IMR-90 (cell line): ENCODE measurements around the gene ADCY9. TPM values are rescaled to one million over a fixed set of nuclear protein-coding genes. Genes with fewer than 3 reads are reported as not detected.

Experiments used
- ATAC-seq: fragments of 200-7000 bp; cut with Tn5 transposase; 2 replicates; pipeline ENCODE4 v1.9.1; 2020; ENCODE audit warnings: low read depth, mild to moderate bottlenecking, moderate library complexity
- BruUV-seq: library from RNA; stranded (reverse); fragments of 400-500 nt; replicated peaks from 2 replicates; lab custom pipeline; 2021; lab: Mats Ljungman, UMichigan
- CTCF ChIA-PET: fragments of 300-600 bp; formaldehyde crosslinking; extraction: SDS; loops from one replicate; lab custom pipeline; 2021; ENCODE audit warnings: antibody characterized with exemption; lab: Yijun Ruan, JAX
- POLR2A ChIA-PET: fragments of 300-600 bp; sonication (Branson Sonifier 250); formaldehyde crosslinking; loops from one replicate; lab custom pipeline; 2022; ENCODE audit warnings: antibody characterized with exemption; ENCODE audit not compliant: unreplicated experiment; lab: Charles Lee
- DNase-seq: peaks from one replicate; pipeline ENCODE4 v3.0.0; 2013
- H2AFZ ChIP-seq: replicated peaks from 2 replicates; pipeline ENCODE3; 2013; ENCODE audit warnings: low read length, mild to moderate bottlenecking; ENCODE audit not compliant: poor library complexity
- H2AK5ac ChIP-seq: 2 replicates; pipeline ENCODE4 v1.6.1; 2013; ENCODE audit warnings: low read depth, low read length, inconsistent platforms
- H2AK9ac ChIP-seq: replicated peaks from 2 replicates; pipeline ENCODE3; 2013; ENCODE audit warnings: mild to moderate bottlenecking, low read depth, low read length, moderate library complexity; ENCODE audit not compliant: poor library complexity
- H2BK120ac ChIP-seq: 2 replicates; pipeline ENCODE4 v1.6.1; 2013; ENCODE audit warnings: low read depth, low read length, inconsistent platforms
- H2BK15ac ChIP-seq: 3 replicates; pipeline ENCODE4 v1.6.1; 2013; ENCODE audit warnings: low read depth, low read length, inconsistent platforms
- H2BK20ac ChIP-seq: 2 replicates; pipeline ENCODE4 v1.6.1; 2013; ENCODE audit warnings: low read depth, mild to moderate bottlenecking, inconsistent platforms, low read length, moderate library complexity
- H2BK5ac ChIP-seq: 2 replicates; pipeline ENCODE4 v1.6.1; 2013; ENCODE audit warnings: mild to moderate bottlenecking, low read depth, low read length, inconsistent platforms; ENCODE audit not compliant: poor library complexity, severe bottlenecking
- H3K14ac ChIP-seq: replicated peaks from 2 replicates; pipeline ENCODE4 v1.6.1; 2013; ENCODE audit warnings: low read depth, low read length, inconsistent platforms
- H3K18ac ChIP-seq: 2 replicates; pipeline ENCODE4 v1.6.1; 2013; ENCODE audit warnings: low read depth, low read length, control low read depth
- H3K23ac ChIP-seq: 2 replicates; pipeline ENCODE4 v1.6.1; 2013; ENCODE audit warnings: low read depth, low read length, inconsistent platforms
- H3K27ac ChIP-seq: 2 replicates; pipeline ENCODE4 v1.5.1; 2013; ENCODE audit warnings: mild to moderate bottlenecking, control low read depth, low read length; ENCODE audit not compliant: insufficient read depth
- H3K27me3 ChIP-seq: 2 replicates; pipeline ENCODE4 v1.6.1; 2013; ENCODE audit warnings: low read length; ENCODE audit not compliant: control insufficient read depth, insufficient read depth
- H3K36me3 ChIP-seq: 2 replicates; pipeline ENCODE4 v1.6.1; 2013; ENCODE audit warnings: low read length, mixed read lengths; ENCODE audit not compliant: control insufficient read depth, insufficient read depth
- H3K4ac ChIP-seq: 2 replicates; pipeline ENCODE4 v1.6.1; 2013; ENCODE audit warnings: low read depth, low read length, inconsistent platforms
- H3K4me1 ChIP-seq: 2 replicates; pipeline ENCODE4 v1.6.1; 2013; ENCODE audit warnings: low read length, mixed read lengths; ENCODE audit not compliant: control insufficient read depth, insufficient read depth
- H3K4me2 ChIP-seq: 2 replicates; pipeline ENCODE4 v1.6.1; 2013; ENCODE audit warnings: low read depth, mild to moderate bottlenecking, control low read depth, low read length, moderate library complexity
- H3K4me3 ChIP-seq: 2 replicates; pipeline ENCODE4 v1.5.1; 2013; ENCODE audit warnings: low read depth, mild to moderate bottlenecking, control low read depth, low read length, moderate library complexity; ENCODE audit not compliant: insufficient read depth
- H3K56ac ChIP-seq: 2 replicates; pipeline ENCODE4 v1.6.1; 2013; ENCODE audit warnings: low read length, inconsistent platforms; ENCODE audit not compliant: insufficient read depth; ENCODE audit errors: extremely low read depth
- H3K79me1 ChIP-seq, 2 experiments: 2 replicates each; pipeline ENCODE4 v1.6.1; 2013; ENCODE audit warnings: low read length in 2 of 2, inconsistent platforms in 1 of 2, low read depth in 1 of 2
- H3K9ac ChIP-seq: 2 replicates; pipeline ENCODE4 v1.6.1; 2013; ENCODE audit warnings: low read depth, low read length, control low read depth
- H3K9me1 ChIP-seq: 2 replicates; pipeline ENCODE4 v1.6.1; 2013; ENCODE audit warnings: low read length, inconsistent platforms; ENCODE audit not compliant: insufficient read depth
- H3K9me3 ChIP-seq: 2 replicates; pipeline ENCODE4 v1.6.1; 2013; ENCODE audit warnings: low read length; ENCODE audit not compliant: control insufficient read depth, insufficient read depth
- H4K20me1 ChIP-seq: 2 replicates; pipeline ENCODE4 v1.6.1; 2013; ENCODE audit warnings: low read length, inconsistent platforms; ENCODE audit not compliant: insufficient read depth
- H4K5ac ChIP-seq: 2 replicates; pipeline ENCODE4 v1.6.1; 2013; ENCODE audit warnings: mild to moderate bottlenecking, low read depth, low read length, control low read depth
- H4K8ac ChIP-seq, 2 experiments: 2 replicates each; pipeline ENCODE4 v1.6.1; 2013; ENCODE audit warnings: low read depth in 2 of 2, low read length in 2 of 2, control low read depth in 1 of 2, inconsistent platforms in 1 of 2
- H4K91ac ChIP-seq: 2 replicates; pipeline ENCODE4 v1.6.1; 2013; ENCODE audit warnings: low read depth, low read length, inconsistent platforms; ENCODE audit not compliant: insufficient read depth
- CTCF ChIP-seq: conservative IDR thresholded peaks from 2 replicates; pipeline ENCODE4 v1.5.1; 2012; ENCODE audit warnings: mild to moderate bottlenecking, low read depth, low read length, improper control_type of control experiment
- MAFK ChIP-seq: IDR thresholded peaks from 2 replicates; pipeline ENCODE4 v1.6.1; 2012; ENCODE audit warnings: low read depth, low read length, improper control_type of control experiment
- MAZ ChIP-seq: IDR thresholded peaks from 2 replicates; pipeline ENCODE4 v1.6.1; 2012; ENCODE audit warnings: low read depth, mild to moderate bottlenecking, low read length, improper control_type of control experiment, moderate library complexity, borderline replicate concordance
- NFE2L2 ChIP-seq: fragments of 150-350 bp; IDR thresholded peaks from 2 replicates; pipeline ENCODE4 v1.6.1; 2016; ENCODE audit warnings: low read depth, mild to moderate bottlenecking, low read length
- USF2 ChIP-seq: fragments of 150-350 bp; IDR thresholded peaks from 2 replicates; pipeline ENCODE4 v1.6.1; 2017; ENCODE audit warnings: mild to moderate bottlenecking, antibody characterized with exemption, low read length, low read depth
- WGBS, 2 experiments: methylation state at CpG; one replicate each; pipeline versions ENCODE4 v1.1.5 to v1.1.7; 2013; ENCODE audit warnings: missing lambda C conversion rate in 2 of 2; ENCODE audit not compliant: insufficient read length in 1 of 2; ENCODE audit errors: extremely low coverage in 2 of 2; 5-methylcytosine and 5-hydroxymethylcytosine counted together
- dilution Hi-C: fragments of 300-500 bp; cut with HindIII; formaldehyde crosslinking; loops from one replicate; pipeline ENCODE4 v1.14.3; 2018; ENCODE audit warnings: low sequenced_read_pairs; ENCODE audit not compliant: unreplicated experiment
- in situ Hi-C: fragments of 300-500 bp; cut with MboI; formaldehyde crosslinking; loops from 3 replicates; pipeline ENCODE4 v1.14.3; 2019; ENCODE audit warnings: low sequenced_read_pairs, inconsistent platforms, mixed read lengths
- intact Hi-C: fragments of 100-400 bp; cut with micrococcal nuclease; formaldehyde crosslinking; loops from 2 replicates; pipeline ENCODE4 v1.10.0; 2022
- polyA plus RNA-seq, 3 experiments: library from polyadenylated mRNA; depleted of rRNA; stranded (reverse); fragments of >200 nt; gene quantifications; 2 replicates each; pipeline ENCODE4 v1.2.3, GENCODE V29; 2012; ENCODE audit warnings: low replicate concordance in 1 of 3
- total RNA-seq: library from RNA; depleted of rRNA; stranded (reverse); fragments of >200 nt; gene quantifications from 2 replicates; pipeline ENCODE4 v1.2.3, GENCODE V29; 2012

Gene ADCY9
- total and polyA plus RNA-seq, 2 of the 4 experiments (the other 2 are of a cell fraction): 5.4 to 12.5 TPM

- TF ChIP-seq MAZ: no peak
These were observed 145.0 kb downstream of the ADCY9 start (continued) for GRCh38 chr16:3971261-3971660.

GRCh38 chr16:3968551-3968950 is 147.7 kb downstream of the ADCY9 start:
- dilution Hi-C loops (no loop called here), in situ Hi-C loops (no loop called here), intact Hi-C loops (no loop called here)
- Histone ChIP-seq H2BK120ac (no peak overlapping the region), H2BK20ac (no peak overlapping the region), H3K14ac (no peak overlapping the region), H4K5ac (no peak overlapping the region), H3K9ac (no peak overlapping the region), H4K8ac (no peak overlapping the region), H3K79me1 (peaks cover 5 to 16% of the 10 kb centered on the region in 2 experiments; a peak in 2 of 4 replicates), H4K20me1 (peaks cover 3% of the 10 kb centered on the region; the same call in 1 of the 2 replicates), H3K4me2 (no peak overlapping the region), H2AK9ac (no peak overlapping the region), H3K36me3 (peaks cover 17% of the 10 kb centered on the region), H3K4ac (no peak overlapping the region), H3K4me3 (no peak overlapping the region), H3K27me3 (no peaks in the 10 kb centered on the region), H2BK5ac (no peak overlapping the region), H3K9me3 (no peaks in the 10 kb centered on the region), H2AFZ (no peak overlapping the region), H4K91ac (no peak overlapping the region), H3K23ac (no peak overlapping the region), H2BK15ac (no peak overlapping the region), H3K9me1 (peaks cover 11% of the 10 kb centered on the region), H3K56ac (no peak overlapping the region), H2AK5ac (no peak overlapping the region), H3K18ac (no peak overlapping the region), H3K4me1 (peaks cover 13% of the 10 kb centered on the region), H3K27ac (no peak overlapping the region)
- 80% methylated on average over 1 of the region's 8 CpGs; no CpG with 5 or more reads in 1 of the 2 experiments for WGBS, 2 experiments
- POLR2A ChIA-PET: interaction anchor here (0.5 kb wide), 1 partner anchor 28 kb away, joined by 18 read pairs; no protein-coding TSS in a partner anchor
- ATAC-seq: no peak
- TF ChIP-seq NFE2L2: peak; percentile 87
- peak; percentile 47; the same call in 1 of the 2 replicates for TF ChIP-seq MAFK
- TF ChIP-seq CTCF: no peak
- no peak for TF ChIP-seq USF2
- CTCF ChIA-PET: no interaction called here
- BruUV-seq: no TSS peak
- DNase-seq: no peak
